ENCODE measurements around the gene PPP2R5C. TPM values are rescaled to one million over a fixed set of nuclear protein-coding genes. Genes with fewer than 3 reads are reported as not detected.

Gene PPP2R5C
- total and polyA plus RNA-seq, 2 of the 8 experiments (the other 6 are each of a cell fraction or from before 2014, with no cell fraction given), result 49.6 to 95.9 TPM

DNA sequence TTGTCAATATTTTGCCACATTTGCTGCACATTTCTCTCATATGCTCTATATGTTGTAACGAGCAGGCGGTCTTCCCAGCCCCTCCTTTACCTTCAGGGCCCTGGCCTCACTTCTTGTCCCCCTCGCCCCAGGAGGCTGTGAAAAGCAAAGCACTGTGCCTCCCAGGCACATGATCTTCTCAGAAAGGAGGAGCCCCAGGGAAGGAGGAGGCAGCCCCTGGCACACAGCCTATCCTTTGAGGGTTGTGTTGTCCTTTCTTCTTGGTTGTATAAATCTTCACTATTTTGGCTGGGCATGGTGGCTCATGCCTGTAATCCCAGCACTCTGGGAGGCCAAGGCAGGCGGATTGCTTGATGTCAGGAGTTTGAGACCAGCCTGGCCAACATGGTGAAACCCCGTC lies 77.0 kb downstream of the PPP2R5C start (continued):
- no peak for TF ChIP-seq CEBPB (IDR thresholded peaks at IDR 0.05; ENCODE audit: low read depth, low read length)
- no peak for TF ChIP-seq TBP (IDR thresholded peaks at IDR 0.05; ENCODE audit: low read depth, low read length)
- no peak for TF ChIP-seq EGR1 (IDR thresholded peaks at IDR 0.05; ENCODE audit: borderline replicate concordance, low read depth, low read length)
- TF ChIP-seq SUZ12 (IDR thresholded peaks at IDR 0.05; ENCODE audit: low read length), result no peak
- TF ChIP-seq, protein P1, sequence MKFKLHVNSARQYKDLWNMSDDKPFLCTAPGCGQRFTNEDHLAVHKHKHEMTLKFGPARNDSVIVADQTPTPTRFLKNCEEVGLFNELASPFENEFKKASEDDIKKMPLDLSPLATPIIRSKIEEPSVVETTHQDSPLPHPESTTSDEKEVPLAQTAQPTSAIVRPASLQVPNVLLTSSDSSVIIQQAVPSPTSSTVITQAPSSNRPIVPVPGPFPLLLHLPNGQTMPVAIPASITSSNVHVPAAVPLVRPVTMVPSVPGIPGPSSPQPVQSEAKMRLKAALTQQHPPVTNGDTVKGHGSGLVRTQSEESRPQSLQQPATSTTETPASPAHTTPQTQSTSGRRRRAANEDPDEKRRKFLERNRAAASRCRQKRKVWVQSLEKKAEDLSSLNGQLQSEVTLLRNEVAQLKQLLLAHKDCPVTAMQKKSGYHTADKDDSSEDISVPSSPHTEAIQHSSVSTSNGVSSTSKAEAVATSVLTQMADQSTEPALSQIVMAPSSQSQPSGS (IDR thresholded peaks at IDR 0.05; ENCODE audit: low read length), result no peak
- TF ChIP-seq RFX5 (IDR thresholded peaks at IDR 0.05; ENCODE audit: borderline replicate concordance, low read depth, low read length), result no peak
- no peak for TF ChIP-seq CBX8 (IDR thresholded peaks at IDR 0.05; ENCODE audit: borderline replicate concordance, low read depth, low read length)
